ENCODE measurements around the gene RARA.

Gene RARA

GRCh38 chr17:40341808-40342503, 33.0 kb downstream of the RARA start:
- Histone ChIP-seq H3K9me3 (ENCODE audit: control insufficient read depth, low read length) (no peaks in the 10 kb centered on the region), H4K8ac (ENCODE audit: low read length) (no peak overlapping the region), H3K27me3 (ENCODE audit: control insufficient read depth in 1 of 2, insufficient read depth in 1 of 2, low read length in 2 of 2) (no peaks in the 10 kb centered on the region), H3K18ac (ENCODE audit: low read depth in 1 of 2, low read length in 2 of 2) (peak overlapping the region; percentile 85 to 91), H3K79me1 (replicated peaks; ENCODE audit: low read length, poor library complexity, severe bottlenecking) (peaks cover 32% of the 10 kb centered on the region), H3K27ac (ENCODE audit: low read length, poor library complexity, severe bottlenecking) (no peak overlapping the region), H3K23ac (ENCODE audit: low read length in 2 of 2) (no peak overlapping the region), H2BK120ac (ENCODE audit: low read depth, low read length) (peak overlapping the region; percentile 50), H2AK5ac (ENCODE audit: low read length, severe bottlenecking) (no peak overlapping the region), H3K4ac (ENCODE audit: low read depth in 1 of 2, low read length in 2 of 2) (peak overlapping the region; percentile 65 to 70), H3K4me2 (ENCODE audit: low read length, poor library complexity, severe bottlenecking) (peak overlapping the region; percentile 86), H4K91ac (ENCODE audit: low read length) (peak overlapping the region; percentile 23), H3K36me3 (ENCODE audit: control insufficient read depth in 1 of 2, insufficient read depth in 2 of 2, low read depth in 1 of 2, low read length in 2 of 2) (peaks cover 14 to 21% of the 10 kb centered on the region in 2 experiments), H2BK5ac (ENCODE audit: low read depth, low read length, poor library complexity, severe bottlenecking) (no peak overlapping the region), H3K9ac (ENCODE audit: low read length) (peak overlapping the region; percentile 93), H2AFZ (ENCODE audit: low read depth, low read length) (no peak overlapping the region), H2BK12ac (ENCODE audit: low read length in 2 of 2) (peak overlapping the region in 1 of 2 experiments; percentile 17), H3K14ac (ENCODE audit: low read length in 2 of 2) (no peak overlapping the region), H2BK15ac (ENCODE audit: low read depth, poor library complexity, severe bottlenecking) (peak overlapping the region; percentile 52), H3K4me1 (ENCODE audit: control insufficient read depth, insufficient read depth, low read depth, low read length) (peaks cover 50% of the 10 kb centered on the region), H3K4me3 (ENCODE audit: insufficient read depth in 1 of 2, low read depth in 1 of 2, low read length in 2 of 2) (peak overlapping the region; percentile 67 to 90)
- 0% methylated on average over 16 of the region's 55 CpGs for WGBS
- peak; percentile 77 for DNase-seq

GRCh38 chr17:40342504-40343218, 33.7 kb downstream of the RARA start:
- Histone ChIP-seq H3K27me3 (ENCODE audit: control insufficient read depth in 1 of 2, insufficient read depth in 1 of 2, low read length in 2 of 2) (no peaks in the 10 kb centered on the region), H3K9ac (ENCODE audit: low read length) (peak overlapping the region; percentile 93), H2BK120ac (ENCODE audit: low read depth, low read length) (no peak overlapping the region), H4K91ac (ENCODE audit: low read length) (no peak overlapping the region), H3K4me2 (ENCODE audit: low read length, poor library complexity, severe bottlenecking) (peak overlapping the region; percentile 86), H3K9me3 (ENCODE audit: control insufficient read depth, low read length) (no peaks in the 10 kb centered on the region), H3K14ac (ENCODE audit: low read length in 2 of 2) (peak overlapping the region in 1 of 2 experiments; percentile 68), H2BK5ac (ENCODE audit: low read depth, low read length, poor library complexity, severe bottlenecking) (no peak overlapping the region), H3K4me1 (ENCODE audit: control insufficient read depth, insufficient read depth, low read depth, low read length) (peaks cover 57% of the 10 kb centered on the region), H3K36me3 (ENCODE audit: control insufficient read depth in 1 of 2, insufficient read depth in 2 of 2, low read depth in 1 of 2, low read length in 2 of 2) (peaks cover 14 to 24% of the 10 kb centered on the region in 2 experiments), H2BK15ac (ENCODE audit: low read depth, poor library complexity, severe bottlenecking) (peak overlapping the region; percentile 55), H3K18ac (ENCODE audit: low read depth in 1 of 2, low read length in 2 of 2) (peak overlapping the region; percentile 82 to 85), H3K27ac (ENCODE audit: low read length, poor library complexity, severe bottlenecking) (no peak overlapping the region), H3K23ac (ENCODE audit: low read length in 2 of 2) (peak overlapping the region in 1 of 2 experiments; percentile 65), H2AK5ac (ENCODE audit: low read length, severe bottlenecking) (no peak overlapping the region), H2BK12ac (ENCODE audit: low read length in 2 of 2) (peak overlapping the region; percentile 18 to 46), H3K79me1 (replicated peaks; ENCODE audit: low read length, poor library complexity, severe bottlenecking) (peaks cover 38% of the 10 kb centered on the region), H3K4me3 (ENCODE audit: insufficient read depth in 1 of 2, low read depth in 1 of 2, low read length in 2 of 2) (peak overlapping the region; percentile 67 to 90), H2AFZ (ENCODE audit: low read depth, low read length) (no peak overlapping the region), H4K8ac (ENCODE audit: low read length) (no peak overlapping the region), H3K4ac (ENCODE audit: low read depth in 1 of 2, low read length in 2 of 2) (peak overlapping the region; percentile 65 to 70)
- DNase-seq, result no peak
- 0% methylated on average over 16 of the region's 38 CpGs for WGBS

GRCh38 chr17:40343219-40344119, 34.5 kb downstream of the RARA start:
- no peaks in the 10 kb centered on the region for H3K9me3 ChIP-seq (ENCODE audit: control insufficient read depth, low read length)
- peak overlapping the region; percentile 5 for H4K91ac ChIP-seq (ENCODE audit: low read length)
- peaks cover 13 to 24% of the 10 kb centered on the region in 2 experiments for H3K36me3 ChIP-seq (ENCODE audit: control insufficient read depth in 1 of 2, insufficient read depth in 2 of 2, low read depth in 1 of 2, low read length in 2 of 2)
- H3K4me1 ChIP-seq (ENCODE audit: control insufficient read depth, insufficient read depth, low read depth, low read length), result peaks cover 62% of the 10 kb centered on the region
- no peak for DNase-seq
- peak overlapping the region; percentile 55 for H2BK15ac ChIP-seq (ENCODE audit: low read depth, poor library complexity, severe bottlenecking)
- H3K14ac ChIP-seq (ENCODE audit: low read length in 2 of 2), result no peak overlapping the region
- peak overlapping the region in 1 of 2 experiments; percentile 78 for H3K23ac ChIP-seq (ENCODE audit: low read length in 2 of 2)
- H3K4ac ChIP-seq (ENCODE audit: low read depth in 1 of 2, low read length in 2 of 2), result peak overlapping the region in 1 of 2 experiments; percentile 40
- peak overlapping the region in 1 of 2 experiments; percentile 57 for H2BK12ac ChIP-seq (ENCODE audit: low read length in 2 of 2)
- H2AFZ ChIP-seq (ENCODE audit: low read depth, low read length), result no peak overlapping the region
- H2AK5ac ChIP-seq (ENCODE audit: low read length, severe bottlenecking), result peak overlapping the region; percentile 42
- H2BK120ac ChIP-seq (ENCODE audit: low read depth, low read length), result peak overlapping the region; percentile 4
- WGBS, result 52% methylated on average over 9 of the region's 15 CpGs
- no peaks in the 10 kb centered on the region for H3K27me3 ChIP-seq (ENCODE audit: control insufficient read depth in 1 of 2, insufficient read depth in 1 of 2, low read length in 2 of 2)
- H3K18ac ChIP-seq (ENCODE audit: low read depth in 1 of 2, low read length in 2 of 2), result peak overlapping the region in 1 of 2 experiments; percentile 85
- peak overlapping the region; percentile 86 for H3K4me2 ChIP-seq (ENCODE audit: low read length, poor library complexity, severe bottlenecking)
- peak overlapping the region; percentile 37 to 90 for H3K4me3 ChIP-seq (ENCODE audit: insufficient read depth in 1 of 2, low read depth in 1 of 2, low read length in 2 of 2)
- H3K79me1 ChIP-seq (replicated peaks; ENCODE audit: low read length, poor library complexity, severe bottlenecking), result peaks cover 38% of the 10 kb centered on the region
- peak overlapping the region; percentile 93 for H3K9ac ChIP-seq (ENCODE audit: low read length)
- no peak overlapping the region for H2BK5ac ChIP-seq (ENCODE audit: low read depth, low read length, poor library complexity, severe bottlenecking)
- H4K8ac ChIP-seq (ENCODE audit: low read length), result no peak overlapping the region
- H3K27ac ChIP-seq (ENCODE audit: low read length, poor library complexity, severe bottlenecking), result no peak overlapping the region
